Endothelial cell (in vitro differentiated cells): Measurements from ENCODE around the gene FBXW8. TPM values are rescaled to one million over a fixed set of nuclear protein-coding genes. Genes with fewer than 3 reads are reported as not detected.

Experiments used
- DNase-seq: peaks from one replicate; pipeline ENCODE4 v3.0.0; 2021; ENCODE audit warnings: low spot score
- H3K27ac Mint-ChIP-seq: one replicate; pipeline ENCODE4 v1.8.0; 2021; ENCODE audit warnings: mixed read lengths, inconsistent platforms; ENCODE audit not compliant: unreplicated experiment
- H3K27me3 Mint-ChIP-seq: one replicate; pipeline ENCODE4 v1.8.0; 2021; ENCODE audit warnings: mild to moderate bottlenecking, moderate library complexity, mixed read lengths, inconsistent platforms; ENCODE audit not compliant: unreplicated experiment
- H3K36me3 Mint-ChIP-seq: one replicate; pipeline ENCODE4 v1.8.0; 2021; ENCODE audit warnings: mild to moderate bottlenecking, low read depth, mixed read lengths, inconsistent platforms; ENCODE audit not compliant: unreplicated experiment
- H3K4me1 Mint-ChIP-seq: one replicate; pipeline ENCODE4 v1.8.0; 2021; ENCODE audit warnings: mild to moderate bottlenecking, mixed read lengths, inconsistent platforms; ENCODE audit not compliant: unreplicated experiment
- H3K4me3 Mint-ChIP-seq: one replicate; pipeline ENCODE4 v1.8.0; 2021; ENCODE audit warnings: mild to moderate bottlenecking, mixed read lengths, inconsistent platforms; ENCODE audit not compliant: unreplicated experiment
- H3K9me3 Mint-ChIP-seq: one replicate; pipeline ENCODE4 v1.8.0; 2021; ENCODE audit warnings: mixed read lengths, inconsistent platforms; ENCODE audit not compliant: unreplicated experiment
- total RNA-seq: library from RNA; stranded (reverse); fragmentation: NEBNext Ultra II Directional; extraction: Animal tissue kit (Norgen Biotek cat#: 25700); gene quantifications from one replicate; pipeline ENCODE4 v1.2.1, GENCODE V29; 2021; ENCODE audit not compliant: unreplicated experiment
- TF ChIP-seq, protein P1 (sequence below): fragments of 200-600 bp; sonication (generic); IDR thresholded peaks from one replicate; pipeline ENCODE4 v1.5.0; 2021; ENCODE audit warnings: antibody characterized with exemption; ENCODE audit not compliant: unreplicated experiment

The FBXW8 gene
- total RNA-seq, 1 donor from 2014 or later, result 17.8 TPM

DNA sequence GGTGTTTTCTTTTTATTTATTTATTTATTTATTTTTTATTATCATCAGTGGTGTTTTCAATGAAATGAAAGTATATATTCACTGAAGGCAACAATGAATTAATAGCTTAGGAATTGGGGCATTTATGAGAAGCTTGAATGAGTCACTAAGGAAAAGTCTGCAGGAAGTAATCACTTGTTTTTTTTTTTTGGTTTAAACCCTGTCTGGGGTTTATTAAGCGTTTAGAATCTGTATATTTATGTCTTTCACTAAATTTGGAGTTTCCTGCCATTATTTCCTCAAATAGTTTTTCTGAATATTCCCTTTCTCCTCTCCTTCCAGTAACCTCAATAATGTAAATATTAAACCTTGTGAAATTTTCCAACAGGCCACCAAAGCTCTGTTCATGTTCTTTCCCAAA, 103.0 kb downstream of the FBXW8 start:
- no peak for DNase-seq
- TF ChIP-seq, protein P1, sequence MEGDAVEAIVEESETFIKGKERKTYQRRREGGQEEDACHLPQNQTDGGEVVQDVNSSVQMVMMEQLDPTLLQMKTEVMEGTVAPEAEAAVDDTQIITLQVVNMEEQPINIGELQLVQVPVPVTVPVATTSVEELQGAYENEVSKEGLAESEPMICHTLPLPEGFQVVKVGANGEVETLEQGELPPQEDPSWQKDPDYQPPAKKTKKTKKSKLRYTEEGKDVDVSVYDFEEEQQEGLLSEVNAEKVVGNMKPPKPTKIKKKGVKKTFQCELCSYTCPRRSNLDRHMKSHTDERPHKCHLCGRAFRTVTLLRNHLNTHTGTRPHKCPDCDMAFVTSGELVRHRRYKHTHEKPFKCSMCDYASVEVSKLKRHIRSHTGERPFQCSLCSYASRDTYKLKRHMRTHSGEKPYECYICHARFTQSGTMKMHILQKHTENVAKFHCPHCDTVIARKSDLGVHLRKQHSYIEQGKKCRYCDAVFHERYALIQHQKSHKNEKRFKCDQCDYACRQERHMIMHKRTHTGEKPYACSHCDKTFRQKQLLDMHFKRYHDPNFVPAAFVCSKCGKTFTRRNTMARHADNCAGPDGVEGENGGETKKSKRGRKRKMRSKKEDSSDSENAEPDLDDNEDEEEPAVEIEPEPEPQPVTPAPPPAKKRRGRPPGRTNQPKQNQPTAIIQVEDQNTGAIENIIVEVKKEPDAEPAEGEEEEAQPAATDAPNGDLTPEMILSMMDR, result no peak
- Mint-ChIP-seq H3K4me1 (peaks cover 16% of the 10 kb centered on the region), H3K9me3 (no peaks in the 10 kb centered on the region), H3K4me3 (no peak overlapping the region), H3K27me3 (no peaks in the 10 kb centered on the region), H3K27ac (no peak overlapping the region), H3K36me3 (peaks cover 21% of the 10 kb centered on the region)

DNA sequence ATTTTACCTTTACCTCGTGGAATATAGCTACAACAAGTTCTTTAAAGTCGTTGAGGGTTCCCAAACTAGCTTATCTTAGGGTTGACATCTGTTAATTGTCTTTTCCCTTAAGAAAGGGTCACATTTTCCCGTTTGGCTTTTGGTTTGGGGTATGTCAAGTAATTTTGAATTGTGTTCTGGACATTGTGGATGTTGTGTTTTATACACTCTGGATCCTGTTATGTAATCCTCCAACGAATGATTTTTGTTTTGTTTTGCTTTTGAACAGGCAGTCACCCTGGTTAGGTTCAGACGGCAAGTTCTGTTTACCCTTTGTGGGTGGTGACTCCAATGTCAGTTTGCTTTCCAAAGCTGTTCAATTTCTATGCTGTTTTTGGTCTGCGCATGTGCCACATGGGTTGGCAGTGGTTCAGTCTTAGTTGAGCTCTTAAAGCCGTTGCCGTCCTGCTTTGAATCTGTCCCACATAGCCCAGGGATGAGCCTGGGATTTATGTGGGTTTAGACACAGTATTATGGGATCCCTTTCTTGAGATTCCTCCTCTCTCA, 103.7 kb downstream of the FBXW8 start:
- no peaks in the 10 kb centered on the region for H3K9me3 Mint-ChIP-seq
- DNase-seq, result no peak
- H3K4me1 Mint-ChIP-seq, result peaks cover 13% of the 10 kb centered on the region
- TF ChIP-seq, protein P1, result no peak
- H3K4me3 Mint-ChIP-seq, result no peak overlapping the region
- H3K36me3 Mint-ChIP-seq, result peaks cover 21% of the 10 kb centered on the region
- no peak overlapping the region for H3K27ac Mint-ChIP-seq
- H3K27me3 Mint-ChIP-seq, result no peaks in the 10 kb centered on the region

DNA sequence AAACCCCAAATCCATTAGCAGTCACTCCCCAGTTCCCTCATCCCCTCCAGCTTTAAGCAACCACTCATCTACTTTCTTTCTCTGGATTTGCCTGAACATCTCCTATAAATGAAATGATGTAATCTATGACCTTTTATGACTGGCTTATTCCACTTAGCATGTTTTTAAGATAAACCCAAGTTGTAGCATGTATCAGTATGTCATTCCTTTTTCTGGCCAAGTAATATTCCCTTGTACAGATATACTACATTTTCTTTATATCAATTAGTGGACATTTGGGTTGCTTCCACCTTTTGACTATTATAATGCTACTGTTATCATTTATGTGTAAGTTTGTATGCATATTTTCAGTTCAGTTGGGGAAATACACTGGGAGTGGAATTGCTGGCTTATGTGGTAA, 105.1 kb downstream of the FBXW8 start:
- Mint-ChIP-seq H3K4me3 (peak overlapping the region; percentile 64), H3K9me3 (no peaks in the 10 kb centered on the region), H3K36me3 (peaks cover 16% of the 10 kb centered on the region), H3K27ac (no peak overlapping the region), H3K27me3 (no peaks in the 10 kb centered on the region), H3K4me1 (peaks cover 3% of the 10 kb centered on the region)
- DNase-seq, result no peak
- TF ChIP-seq, protein P1, result no peak

DNA sequence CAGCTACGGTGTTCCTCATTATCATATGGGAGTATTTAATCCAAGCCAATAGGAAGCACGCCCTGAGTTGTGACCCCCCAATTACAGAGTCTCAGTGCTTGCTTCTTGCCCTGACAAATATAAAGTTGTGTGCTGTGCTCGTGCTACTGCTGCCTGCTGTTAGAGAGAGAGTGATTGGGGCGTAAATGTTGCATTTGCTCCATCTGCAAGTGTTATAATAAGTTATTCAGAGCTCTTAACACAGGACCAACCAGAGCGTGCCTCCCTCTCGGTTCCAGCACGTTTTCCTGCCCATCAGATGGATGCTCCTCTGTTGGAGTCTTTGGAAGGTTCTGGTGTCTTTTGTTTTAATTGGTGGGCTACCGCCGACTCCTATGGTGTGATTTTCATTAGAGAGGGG, 107.1 kb downstream of the FBXW8 start:
- H3K27ac Mint-ChIP-seq, result no peak overlapping the region
- no peak for DNase-seq

GRCh38 chr12:117018276-117018675, 107.5 kb downstream of the FBXW8 start:
- TF ChIP-seq, protein P1, result no peak
- H3K36me3 Mint-ChIP-seq, result peaks cover 16% of the 10 kb centered on the region
- no peaks in the 10 kb centered on the region for H3K27me3 Mint-ChIP-seq
- H3K4me1 Mint-ChIP-seq, result peaks cover 3% of the 10 kb centered on the region
- H3K27ac Mint-ChIP-seq, result no peak overlapping the region
- no peak for DNase-seq
- H3K9me3 Mint-ChIP-seq, result no peaks in the 10 kb centered on the region
- no peak overlapping the region for H3K4me3 Mint-ChIP-seq

More for the DNA sequence above, 107.1 kb downstream of the FBXW8 start:
- no peak overlapping the region for H3K4me3 Mint-ChIP-seq
- H3K4me1 Mint-ChIP-seq, result peaks cover 3% of the 10 kb centered on the region
- H3K36me3 Mint-ChIP-seq, result peaks cover 16% of the 10 kb centered on the region
- no peaks in the 10 kb centered on the region for H3K9me3 Mint-ChIP-seq
- TF ChIP-seq, protein P1, result no peak
- no peaks in the 10 kb centered on the region for H3K27me3 Mint-ChIP-seq
